ENCODE data around the gene ROBO1.

ROBO1 gene

GRCh38 chr3:78879295-78879860 is 888.4 kb downstream of the ROBO1 start:
- Histone ChIP-seq H3K4me1 (no peaks in the 10 kb centered on the region), H3K4me3 (no peak overlapping the region), H3K9ac (no peak overlapping the region), H3K27me3 (no peaks in the 10 kb centered on the region), H3K4me2 (no peak overlapping the region), H3K9me3 (no peaks in the 10 kb centered on the region), H4K20me1 (peaks cover 44% of the 10 kb centered on the region), H3K27ac (no peak overlapping the region), H3K36me3 (peaks cover 16% of the 10 kb centered on the region; the same call in 1 of the 2 replicates)
- no peak for TF ChIP-seq Cebpa-rat (IDR thresholded peaks at IDR 0.05)

- H4K20me1 ChIP-seq = peaks cover 44% of the 10 kb centered on the region
- no peak overlapping the region for H3K9ac ChIP-seq
- no peaks in the 10 kb centered on the region for H3K4me1 ChIP-seq
- peaks cover 16% of the 10 kb centered on the region; the same call in 1 of the 2 replicates for H3K36me3 ChIP-seq
- H3K27ac ChIP-seq = no peak overlapping the region
- H3K4me3 ChIP-seq = no peak overlapping the region
- H3K27me3 ChIP-seq = no peaks in the 10 kb centered on the region
- no peak overlapping the region for H3K4me2 ChIP-seq
- TF ChIP-seq Cebpa-rat (IDR thresholded peaks at IDR 0.05) = no peak
- no peaks in the 10 kb centered on the region for H3K9me3 ChIP-seq
Observed at GRCh38 chr3:78878789-78879188, 889.0 kb downstream of the ROBO1 start.

GRCh38 chr3:78878011-78878410 is 889.8 kb downstream of the ROBO1 start:
- Histone ChIP-seq H3K4me2 (no peak overlapping the region), H3K27ac (no peak overlapping the region), H4K20me1 (peaks cover 44% of the 10 kb centered on the region), H3K4me3 (no peak overlapping the region), H3K9ac (no peak overlapping the region), H3K27me3 (no peaks in the 10 kb centered on the region), H3K36me3 (peaks cover 15% of the 10 kb centered on the region; the same call in 1 of the 2 replicates), H3K9me3 (no peaks in the 10 kb centered on the region), H3K4me1 (no peaks in the 10 kb centered on the region)
- TF ChIP-seq Cebpa-rat (IDR thresholded peaks at IDR 0.05) = no peak

- Histone ChIP-seq H3K4me3 (no peak overlapping the region), H3K4me2 (no peak overlapping the region), H3K4me1 (0 out of 2 replicates have a peak, but pooled peaks cover 10% of the 10 kb centered on the region), H3K9ac (no peak overlapping the region), H3K36me3 (peaks cover 3% of the 10 kb centered on the region; the same call in 1 of the 2 replicates), H3K27me3 (no peaks in the 10 kb centered on the region), H3K27ac (no peak overlapping the region), H3K9me3 (no peaks in the 10 kb centered on the region), H4K20me1 (peaks cover 39% of the 10 kb centered on the region)
- TF ChIP-seq Cebpa-rat (IDR thresholded peaks at IDR 0.05) = no peak
Observed at GRCh38 chr3:78875851-78876250, 891.9 kb downstream of the ROBO1 start.

GRCh38 chr3:78875436-78875835 is 892.4 kb downstream of the ROBO1 start:
- Histone ChIP-seq H3K27ac (no peak overlapping the region), H3K4me2 (no peak overlapping the region), H3K4me1 (0 out of 2 replicates have a peak, but pooled peaks cover 10% of the 10 kb centered on the region), H4K20me1 (peaks cover 37% of the 10 kb centered on the region), H3K36me3 (peaks cover 2% of the 10 kb centered on the region; the same call in 1 of the 2 replicates), H3K9me3 (no peaks in the 10 kb centered on the region), H3K9ac (no peak overlapping the region), H3K4me3 (no peak overlapping the region), H3K27me3 (no peaks in the 10 kb centered on the region)
- TF ChIP-seq Cebpa-rat (IDR thresholded peaks at IDR 0.05) = no peak

GRCh38 chr3:78873641-78874040 is 894.2 kb downstream of the ROBO1 start:
- Histone ChIP-seq H3K27me3 (no peaks in the 10 kb centered on the region), H3K9ac (no peak overlapping the region), H4K20me1 (peaks cover 23% of the 10 kb centered on the region), H3K4me1 (0 out of 2 replicates have a peak, but pooled peaks cover 10% of the 10 kb centered on the region), H3K4me3 (no peak overlapping the region), H3K4me2 (no peak overlapping the region), H3K36me3 (peaks cover 8% of the 10 kb centered on the region), H3K27ac (no peak overlapping the region), H3K9me3 (no peaks in the 10 kb centered on the region)
- no peak for TF ChIP-seq Cebpa-rat (IDR thresholded peaks at IDR 0.05)

- Histone ChIP-seq H3K4me1 (0 out of 2 replicates have a peak, but pooled peaks cover 10% of the 10 kb centered on the region), H3K36me3 (peaks cover 8% of the 10 kb centered on the region), H4K20me1 (peaks cover 21% of the 10 kb centered on the region), H3K9me3 (no peaks in the 10 kb centered on the region), H3K4me3 (no peak overlapping the region), H3K9ac (no peak overlapping the region), H3K27ac (no peak overlapping the region), H3K4me2 (no peak overlapping the region), H3K27me3 (no peaks in the 10 kb centered on the region)
- TF ChIP-seq Cebpa-rat (IDR thresholded peaks at IDR 0.05) = no peak
Observed at GRCh38 chr3:78872195-78872594, 895.6 kb downstream of the ROBO1 start.

- Histone ChIP-seq H3K36me3 (peaks cover 8% of the 10 kb centered on the region), H3K9me3 (no peaks in the 10 kb centered on the region), H3K27me3 (no peaks in the 10 kb centered on the region), H3K4me3 (no peak overlapping the region), H3K4me2 (no peak overlapping the region), H3K27ac (no peak overlapping the region), H3K9ac (no peak overlapping the region), H3K4me1 (0 out of 2 replicates have a peak, but pooled peaks cover 10% of the 10 kb centered on the region), H4K20me1 (peaks cover 24% of the 10 kb centered on the region)
- TF ChIP-seq Cebpa-rat (IDR thresholded peaks at IDR 0.05) = no peak
Observed at GRCh38 chr3:78871048-78871447, 896.8 kb downstream of the ROBO1 start.

- no peaks in the 10 kb centered on the region for H3K27me3 ChIP-seq
- H3K4me1 ChIP-seq = 0 out of 2 replicates have a peak, but pooled peaks cover 10% of the 10 kb centered on the region
- H3K4me2 ChIP-seq = no peak overlapping the region
- no peak for TF ChIP-seq Cebpa-rat (IDR thresholded peaks at IDR 0.05)
- H3K4me3 ChIP-seq = no peak overlapping the region
- no peak overlapping the region for H3K27ac ChIP-seq
- peaks cover 21% of the 10 kb centered on the region for H4K20me1 ChIP-seq
- H3K9ac ChIP-seq = no peak overlapping the region
- H3K9me3 ChIP-seq = no peaks in the 10 kb centered on the region
- H3K36me3 ChIP-seq = peaks cover 8% of the 10 kb centered on the region
Observed at GRCh38 chr3:78870484-78870883, 897.3 kb downstream of the ROBO1 start.

- Histone ChIP-seq H3K9me3 (no peaks in the 10 kb centered on the region), H4K20me1 (peaks cover 19% of the 10 kb centered on the region), H3K36me3 (peaks cover 11% of the 10 kb centered on the region), H3K4me2 (no peak overlapping the region), H3K9ac (no peak overlapping the region), H3K27me3 (no peaks in the 10 kb centered on the region), H3K4me1 (0 out of 2 replicates have a peak, but pooled peaks cover 10% of the 10 kb centered on the region), H3K4me3 (no peak overlapping the region), H3K27ac (no peak overlapping the region)
- no peak for TF ChIP-seq Cebpa-rat (IDR thresholded peaks at IDR 0.05)
Observed at GRCh38 chr3:78868570-78868969, 899.2 kb downstream of the ROBO1 start.

All from BLaER1 (cell line).